Measurements from ENCODE around the gene SDCBP2.
A peak's percentile ranks its signal among the peaks of the same experiment; 100 is the strongest.

Gene SDCBP2

DNA sequence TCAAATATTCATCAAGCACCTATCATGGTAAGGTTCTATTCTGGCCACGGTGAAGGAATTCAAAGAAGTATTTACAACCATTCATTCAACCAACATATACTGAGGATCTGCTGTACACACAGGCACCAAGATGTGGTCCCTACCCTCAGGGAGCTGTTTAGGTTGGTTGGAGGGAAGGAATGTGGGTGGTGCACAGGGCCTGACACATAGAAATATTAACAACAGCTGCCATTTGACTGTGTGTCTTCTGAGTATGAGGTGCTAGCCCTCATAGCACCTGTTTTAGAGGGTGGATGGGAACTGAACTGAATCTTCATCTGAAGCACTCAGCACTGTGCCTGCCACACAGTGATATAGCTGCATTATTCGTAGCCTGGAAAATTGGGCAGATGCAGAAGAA is 55.6 kb downstream of the SDCBP2 start:
- no peak for DNase-seq (ENCODE audit: low read depth)

DNA sequence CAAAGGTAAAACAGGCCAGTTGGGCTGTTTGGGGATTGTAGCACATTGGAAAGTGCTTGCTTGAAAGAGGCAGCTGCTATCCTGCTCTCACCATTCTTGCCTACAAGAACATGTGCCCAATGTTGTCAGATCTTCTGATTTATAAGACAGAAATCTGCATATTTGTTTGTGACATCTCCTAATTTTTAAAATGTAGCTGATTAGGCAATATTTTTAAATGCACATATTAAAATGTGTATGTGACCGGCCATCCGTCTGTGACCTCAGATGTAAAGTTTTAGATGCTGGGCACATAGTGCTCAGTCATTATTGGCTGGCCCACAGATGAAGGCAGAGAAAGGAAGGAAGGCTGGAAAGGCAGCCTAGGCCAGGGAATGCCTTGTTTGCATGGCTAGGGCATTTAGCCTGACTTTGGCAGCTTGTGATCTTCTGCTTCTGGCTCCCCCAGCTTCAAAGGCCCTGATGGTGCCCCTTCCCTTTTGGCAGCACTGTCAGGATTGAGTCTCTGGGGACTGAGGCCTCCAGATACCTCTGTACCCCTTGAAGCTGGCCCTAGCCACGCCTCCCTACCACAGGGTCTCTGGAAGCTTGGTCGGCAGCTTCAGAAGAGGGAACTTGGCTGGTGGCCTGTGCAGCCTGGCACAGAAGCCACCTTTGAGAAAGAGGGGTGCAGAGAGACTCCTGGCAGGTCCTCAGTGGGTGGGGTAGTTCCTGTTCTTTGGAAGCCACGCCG is 56.4 kb downstream of the SDCBP2 start:
- no peak for DNase-seq (ENCODE audit: low read depth)

DNA sequence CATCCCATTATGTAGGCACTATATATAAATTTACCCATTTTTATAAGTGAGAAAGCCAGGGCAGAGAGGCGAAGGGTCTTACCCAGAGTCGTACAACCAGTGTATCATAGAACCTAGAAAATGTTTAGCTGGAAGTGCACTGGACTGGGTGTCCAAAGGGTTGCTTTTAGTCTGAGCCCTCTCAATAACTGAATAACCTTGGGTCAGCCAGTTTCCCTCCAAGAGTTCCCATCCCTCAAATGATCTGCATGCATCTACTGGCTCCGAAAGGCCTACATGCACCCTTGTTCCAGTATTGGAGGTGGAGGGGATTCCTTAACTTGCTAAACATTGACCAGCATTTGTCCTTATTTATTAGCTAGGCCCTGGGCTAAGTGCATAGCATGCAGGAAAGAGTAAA is 59.1 kb downstream of the SDCBP2 start:
- DNase-seq (ENCODE audit: low read depth), result no peak

DNA sequence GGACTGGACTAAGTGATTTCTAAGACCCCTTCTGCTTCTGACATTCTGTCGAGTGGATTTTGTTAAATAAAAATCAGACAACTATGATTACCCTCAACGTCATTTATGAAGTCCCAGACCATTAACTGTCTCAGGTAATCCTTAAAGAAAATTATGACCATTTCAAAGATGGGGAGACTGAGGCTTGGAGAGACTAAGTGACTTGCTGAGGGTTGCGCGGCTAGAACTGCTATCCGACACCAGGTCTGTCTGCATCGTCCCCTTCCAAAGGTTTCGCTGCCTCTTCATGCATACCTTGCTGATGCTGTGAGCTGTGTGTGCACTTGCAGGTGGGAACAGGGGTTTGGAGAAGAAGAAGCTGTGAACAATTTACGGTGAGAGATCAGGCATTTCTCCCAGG is 59.7 kb downstream of the SDCBP2 start:
- no peak for DNase-seq (ENCODE audit: low read depth)

DNA sequence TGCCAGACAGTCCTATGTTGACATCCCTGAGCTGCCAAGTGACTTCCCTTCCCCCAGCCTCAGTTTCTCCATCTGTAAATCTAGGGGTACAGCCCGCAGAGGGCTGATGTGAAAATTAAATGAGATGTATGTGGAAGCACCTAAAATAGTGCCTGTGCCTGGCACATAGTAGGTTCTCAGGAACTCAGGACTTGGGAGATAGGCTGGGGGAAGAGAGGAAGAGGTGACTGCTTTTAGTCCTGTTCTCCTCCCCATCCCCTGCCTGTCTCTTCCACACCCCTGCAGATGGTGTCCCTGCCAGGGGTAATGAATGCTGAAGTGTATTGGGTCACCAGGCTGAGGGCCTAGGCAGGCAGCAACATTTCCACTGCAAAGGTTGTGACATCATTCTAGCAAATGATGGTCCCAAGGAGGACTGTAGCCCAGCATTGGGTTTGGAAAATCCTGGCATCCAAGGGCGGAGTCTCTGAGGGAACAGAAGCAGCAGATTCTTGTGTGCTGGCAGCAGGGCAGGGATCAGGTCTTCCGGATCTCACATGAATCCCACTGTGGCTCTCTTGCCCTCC is 61.0 kb downstream of the SDCBP2 start:
- DNase-seq (ENCODE audit: low read depth), result no peak

DNA sequence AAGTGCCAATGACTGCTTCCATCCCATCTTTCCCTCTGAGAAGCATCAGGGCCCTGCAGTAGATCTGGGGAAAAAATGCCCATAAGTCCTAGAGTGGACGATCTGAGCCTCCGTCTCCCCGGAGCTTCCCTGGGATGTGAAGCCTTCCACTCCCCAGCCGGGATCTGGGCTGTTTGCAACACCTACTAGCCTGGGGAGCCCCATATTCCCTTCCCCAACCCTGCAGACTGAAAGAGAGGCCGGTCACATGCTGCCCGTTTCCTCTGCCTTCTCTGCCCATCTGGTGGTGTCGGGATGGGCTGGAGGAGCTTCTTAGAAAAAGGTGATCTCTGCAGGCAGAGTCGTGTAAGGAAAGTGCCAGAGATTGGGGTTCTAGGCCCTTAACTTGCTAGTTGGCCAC is 61.8 kb downstream of the SDCBP2 start:
- DNase-seq (ENCODE audit: low read depth), result no peak

DNA sequence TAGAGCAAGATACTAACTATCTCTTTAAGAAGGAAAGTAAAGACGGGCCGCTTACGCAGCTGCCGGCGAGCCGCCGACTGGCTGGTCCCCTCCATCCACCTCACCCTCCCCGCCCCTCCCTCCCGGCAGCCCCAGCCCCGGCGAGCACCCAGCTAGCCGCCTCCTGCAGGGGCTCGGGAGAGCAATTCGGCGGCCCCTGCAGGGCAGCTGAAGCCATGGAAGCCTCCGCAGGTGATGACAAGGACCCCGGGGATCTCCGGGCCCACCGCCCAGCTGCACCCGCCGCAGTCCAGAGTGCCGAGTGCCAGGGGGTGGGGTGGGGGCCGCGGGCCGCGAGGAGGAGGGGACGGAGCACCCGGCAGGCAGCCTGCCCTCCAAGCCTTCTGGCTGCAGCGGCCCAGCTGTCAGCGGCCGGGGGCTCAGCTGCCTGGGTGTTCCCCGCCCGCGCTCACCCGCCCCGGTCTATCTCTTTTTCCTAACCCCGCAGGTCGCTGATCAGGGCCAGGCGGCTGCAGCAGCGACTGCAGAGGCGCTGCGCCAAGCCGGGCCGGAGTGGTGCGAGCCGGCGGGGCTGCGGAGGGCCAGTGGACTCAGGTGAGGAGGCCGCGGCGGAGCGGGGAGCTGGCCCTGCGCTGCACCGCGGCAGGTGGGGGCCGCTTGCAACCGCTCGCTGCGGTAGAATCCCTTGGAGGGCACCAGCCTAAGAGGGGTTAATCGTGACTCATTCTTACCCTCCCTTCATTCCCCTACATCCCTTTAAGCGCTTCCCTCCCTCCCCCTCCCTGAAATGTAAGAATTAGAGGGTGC is 62.6 kb downstream of the SDCBP2 start, which contains the start of gene SNPH:
Gene SNPH (plus strand): TSS at position 128 of the 807 bp plus-strand sequence. CDS start 29,946 bp downstream, outside the sequence.
- DNase-seq (ENCODE audit: low read depth), result peak; percentile 61

DNA sequence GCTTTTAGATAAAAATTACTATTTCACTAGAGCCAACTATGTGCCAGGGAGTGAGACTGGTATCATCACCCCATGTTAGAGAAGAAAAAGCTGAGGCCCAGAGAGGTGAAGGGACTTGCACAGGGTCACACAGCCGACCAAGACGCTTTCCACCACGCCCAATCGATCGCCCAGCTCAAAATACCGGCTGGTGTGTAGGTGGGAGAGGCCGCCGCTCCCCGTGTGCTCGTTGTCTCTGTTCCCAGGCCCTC is 63.1 kb downstream of the SDCBP2 start:
- DNase-seq (ENCODE audit: low read depth), result no peak

DNA sequence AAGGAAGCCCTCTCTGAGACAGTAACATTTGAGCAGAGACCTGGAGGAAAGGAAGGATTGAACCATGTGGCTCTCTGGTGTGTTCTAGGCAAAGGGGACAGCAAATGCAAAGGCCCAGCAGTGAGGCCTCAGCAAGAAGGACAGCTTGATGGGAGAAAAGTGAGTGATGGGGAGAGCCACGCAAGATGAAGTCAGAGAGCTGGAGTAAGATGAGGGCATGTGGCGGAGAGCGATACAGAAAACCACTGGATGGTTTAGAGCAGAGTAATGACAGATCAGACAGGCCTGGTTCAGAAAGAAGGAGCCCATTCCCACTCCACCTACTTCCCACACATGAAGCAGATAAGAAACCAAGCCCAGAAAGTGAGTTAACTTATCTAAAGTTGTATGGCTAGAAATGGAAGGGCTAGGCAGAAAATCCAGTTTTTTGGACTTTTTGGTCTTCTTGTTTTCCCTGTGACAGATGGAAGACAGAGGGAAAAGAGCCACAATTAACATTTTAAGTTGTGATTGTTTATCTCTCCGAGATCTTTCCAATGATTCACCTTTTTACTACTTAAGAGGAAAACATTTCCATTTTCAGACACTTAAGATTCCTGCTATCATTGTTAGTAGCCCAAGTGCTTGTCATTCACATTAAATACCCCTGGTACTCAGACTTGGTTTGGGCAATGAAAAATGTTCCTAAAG is 63.6 kb downstream of the SDCBP2 start:
- no peak for DNase-seq (ENCODE audit: low read depth)

DNA sequence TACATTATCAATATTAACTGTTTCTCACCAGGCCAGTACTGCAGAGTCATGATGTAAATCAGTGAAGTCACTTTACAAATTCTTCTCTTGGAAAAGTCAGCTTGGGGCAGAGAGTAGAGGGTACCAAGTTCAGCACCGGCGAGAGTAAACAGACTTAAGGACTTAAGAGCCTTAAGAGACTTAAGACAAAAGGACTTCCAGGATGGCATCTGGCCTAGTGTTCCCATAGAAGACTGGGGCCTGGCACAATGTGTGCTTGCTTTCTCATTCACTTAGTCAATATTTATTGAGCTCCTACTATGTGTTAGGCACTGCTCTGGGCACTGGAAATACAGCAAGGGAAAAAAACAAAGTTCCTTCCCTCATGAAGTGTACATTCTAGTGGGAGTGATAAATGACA is 64.2 kb downstream of the SDCBP2 start:
- DNase-seq (ENCODE audit: low read depth), result no peak

DNA sequence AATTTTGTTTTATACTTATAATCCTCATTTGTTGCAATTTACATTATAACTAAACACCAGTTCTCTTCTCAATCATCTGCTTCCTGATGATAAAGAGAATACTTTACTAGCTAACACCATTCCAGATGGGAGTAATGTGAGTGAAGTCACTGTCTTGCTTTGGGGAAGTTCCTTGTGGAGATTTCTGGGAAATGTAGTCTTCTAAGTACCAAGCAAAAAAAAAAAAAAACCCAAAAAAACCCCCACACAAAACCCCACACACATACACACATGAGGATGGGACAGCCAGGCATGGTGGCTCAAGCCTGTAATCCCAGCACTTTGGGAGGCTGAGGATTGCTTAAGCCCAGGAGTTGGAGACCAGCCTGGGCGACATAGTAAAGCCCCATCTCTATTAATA is 65.1 kb downstream of the SDCBP2 start:
- no peak for DNase-seq (ENCODE audit: low read depth)

Measured in stimulated activated CD8-positive, alpha-beta memory T cell treated with anti-CD3 and anti-CD28 coated beads, Interleukin-12 subunit alpha, Interleukin-12 subunit beta, amount 100 ng/mL, for 1 hour (primary cell).